ENCODE results near the gene EPN2. TPM values are rescaled to one million over a fixed set of nuclear protein-coding genes. Genes with fewer than 3 reads are reported as not detected.

EPN2 gene
- total and polyA plus RNA-seq, 10 of the 15 experiments (the other 5 are each of a cell fraction or from before 2014, with no cell fraction given): 0.26 to 8.4 (median 4.7) TPM

DNA sequence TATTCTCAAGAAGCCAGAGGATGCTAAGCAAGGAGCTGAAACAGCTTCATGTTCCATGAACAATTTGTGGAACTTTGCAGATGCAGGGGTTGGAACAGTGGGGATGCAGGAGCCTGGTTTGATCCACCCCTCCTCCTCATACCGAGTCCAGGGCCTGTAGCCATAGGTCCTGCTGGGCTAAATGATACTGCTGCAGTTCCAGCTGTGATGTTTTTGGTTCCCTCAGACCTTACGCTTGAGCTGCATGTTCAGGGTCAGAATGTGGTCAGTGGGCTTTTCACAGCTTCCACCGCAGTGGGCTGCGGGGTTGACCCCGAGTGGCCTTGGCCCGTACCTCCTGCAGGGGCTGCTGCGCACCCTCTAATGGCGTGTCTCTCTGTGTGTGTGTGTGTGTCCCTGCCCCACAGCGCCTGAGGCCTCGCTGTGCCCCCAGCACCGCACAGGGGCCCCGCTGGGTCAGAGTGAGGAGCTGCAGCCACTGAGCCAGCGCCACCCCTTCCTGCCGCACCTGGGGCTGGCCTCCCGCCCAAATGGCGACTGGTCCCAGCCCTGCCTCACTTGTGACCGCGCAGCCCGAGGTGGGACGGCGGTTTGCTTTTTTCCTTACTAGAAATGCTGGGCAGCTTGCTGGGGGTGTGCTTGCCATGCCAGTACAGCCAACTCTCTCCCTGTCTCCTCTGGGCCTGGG lies 48.2 kb downstream of the EPN2 start (continued):
- TF ChIP-seq, protein P1, sequence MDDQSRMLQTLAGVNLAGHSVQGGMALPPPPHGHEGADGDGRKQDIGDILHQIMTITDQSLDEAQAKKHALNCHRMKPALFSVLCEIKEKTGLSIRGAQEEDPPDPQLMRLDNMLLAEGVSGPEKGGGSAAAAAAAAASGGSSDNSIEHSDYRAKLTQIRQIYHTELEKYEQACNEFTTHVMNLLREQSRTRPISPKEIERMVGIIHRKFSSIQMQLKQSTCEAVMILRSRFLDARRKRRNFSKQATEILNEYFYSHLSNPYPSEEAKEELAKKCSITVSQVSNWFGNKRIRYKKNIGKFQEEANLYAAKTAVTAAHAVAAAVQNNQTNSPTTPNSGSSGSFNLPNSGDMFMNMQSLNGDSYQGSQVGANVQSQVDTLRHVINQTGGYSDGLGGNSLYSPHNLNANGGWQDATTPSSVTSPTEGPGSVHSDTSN (IDR thresholded peaks at IDR 0.05; ENCODE audit: insufficient replicate concordance, low read depth, low read length): no peak
- no peak for TF ChIP-seq NR2C1 (IDR thresholded peaks at IDR 0.05)
- TF ChIP-seq, protein P2, sequence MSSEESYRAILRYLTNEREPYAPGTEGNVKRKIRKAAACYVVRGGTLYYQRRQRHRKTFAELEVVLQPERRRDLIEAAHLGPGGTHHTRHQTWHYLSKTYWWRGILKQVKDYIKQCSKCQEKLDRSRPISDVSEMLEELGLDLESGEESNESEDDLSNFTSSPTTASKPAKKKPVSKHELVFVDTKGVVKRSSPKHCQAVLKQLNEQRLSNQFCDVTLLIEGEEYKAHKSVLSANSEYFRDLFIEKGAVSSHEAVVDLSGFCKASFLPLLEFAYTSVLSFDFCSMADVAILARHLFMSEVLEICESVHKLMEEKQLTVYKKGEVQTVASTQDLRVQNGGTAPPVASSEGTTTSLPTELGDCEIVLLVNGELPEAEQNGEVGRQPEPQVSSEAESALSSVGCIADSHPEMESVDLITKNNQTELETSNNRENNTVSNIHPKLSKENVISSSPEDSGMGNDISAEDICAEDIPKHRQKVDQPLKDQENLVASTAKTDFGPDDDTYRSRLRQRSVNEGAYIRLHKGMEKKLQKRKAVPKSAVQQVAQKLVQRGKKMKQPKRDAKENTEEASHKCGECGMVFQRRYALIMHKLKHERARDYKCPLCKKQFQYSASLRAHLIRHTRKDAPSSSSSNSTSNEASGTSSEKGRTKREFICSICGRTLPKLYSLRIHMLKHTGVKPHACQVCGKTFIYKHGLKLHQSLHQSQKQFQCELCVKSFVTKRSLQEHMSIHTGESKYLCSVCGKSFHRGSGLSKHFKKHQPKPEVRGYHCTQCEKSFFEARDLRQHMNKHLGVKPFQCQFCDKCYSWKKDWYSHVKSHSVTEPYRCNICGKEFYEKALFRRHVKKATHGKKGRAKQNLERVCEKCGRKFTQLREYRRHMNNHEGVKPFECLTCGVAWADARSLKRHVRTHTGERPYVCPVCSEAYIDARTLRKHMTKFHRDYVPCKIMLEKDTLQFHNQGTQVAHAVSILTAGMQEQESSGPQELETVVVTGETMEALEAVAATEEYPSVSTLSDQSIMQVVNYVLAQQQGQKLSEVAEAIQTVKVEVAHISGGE (CRISPR knock-in tag; IDR thresholded peaks at IDR 0.05): no peak

DNA sequence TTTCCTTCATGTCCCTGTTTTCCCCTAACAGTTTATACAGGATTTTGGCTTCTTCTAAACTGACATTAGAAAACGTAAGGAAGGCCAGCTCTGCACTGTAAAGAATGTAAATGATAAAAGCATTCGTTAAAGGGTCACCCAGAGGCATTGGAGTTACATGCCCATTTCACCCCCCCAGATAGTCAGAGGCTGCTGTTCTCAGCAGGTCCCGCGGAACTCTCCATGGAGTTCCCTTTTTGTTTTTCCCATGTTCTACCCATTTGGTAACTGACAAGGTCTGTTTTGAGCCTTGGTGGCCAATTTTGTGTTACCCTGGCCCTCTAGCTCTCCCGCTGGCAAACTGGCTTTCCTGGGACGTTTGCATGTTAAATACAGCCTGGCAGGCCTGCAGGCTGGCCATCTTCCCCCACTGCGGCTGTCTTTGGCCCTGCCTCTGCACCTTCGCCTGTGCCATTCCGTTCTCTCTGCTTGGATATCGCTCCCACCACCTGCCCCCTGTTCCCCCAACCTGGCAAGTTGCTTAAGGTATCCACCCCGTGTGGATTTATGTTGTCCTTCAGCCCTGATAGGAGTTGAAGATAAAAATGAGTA lies 49.7 kb downstream of the EPN2 start:
- no peaks in the 10 kb centered on the region for H3K9me3 ChIP-seq (replicated peaks; ENCODE audit: control insufficient read depth, insufficient read depth, low read length)
- H4K20me1 ChIP-seq (ENCODE audit: control insufficient read depth, insufficient read depth): 0 out of 2 replicates have a peak, but pooled peaks cover 3% of the 10 kb centered on the region
- H3K4me2 ChIP-seq (ENCODE audit: control insufficient read depth, insufficient read depth): no peak overlapping the region
- H3K27me3 ChIP-seq (replicated peaks in 1 of 2; ENCODE audit: control insufficient read depth in 2 of 2, insufficient read depth in 2 of 2, low read length in 1 of 2): no peaks in the 10 kb centered on the region; a peak in 2 of 4 replicates
- ChIA-PET POLR2A (no interaction called here), SMC1A (ENCODE audit: uncharacterized antibody, unreplicated experiment) (no interaction called here), RAD21 (ENCODE audit: unreplicated experiment) (no interaction called here), CTCF (no interaction called here)
- ATAC-seq (no peak), DNase-seq (ENCODE audit: low read depth, low spot score) (no peak), FAIRE-seq (no peak)
- no peaks in the 10 kb centered on the region for H3K36me3 ChIP-seq (ENCODE audit: control insufficient read depth in 2 of 2, insufficient read depth in 2 of 2, low read length in 1 of 2)
- in situ Hi-C loops (cut with MboI) (no loop called here), intact Hi-C loops (cut with micrococcal nuclease; ENCODE audit: unreplicated experiment) (no loop called here)
- H3K79me2 ChIP-seq (ENCODE audit: control insufficient read depth, insufficient read depth, low read length): no peaks in the 10 kb centered on the region
- H3K9ac ChIP-seq (ENCODE audit: control insufficient read depth, insufficient read depth, low read length): no peak overlapping the region
- 64% methylated on average over 11 of the region's 11 CpGs for WGBS (ENCODE audit: insufficient coverage, insufficient replicate concordance, low lambda C conversion rate, missing lambda C conversion rate)
- no peak overlapping the region for H3K4me3 ChIP-seq
- H2AFZ ChIP-seq (ENCODE audit: control insufficient read depth, low read depth, low read length): no peak overlapping the region
- no peak overlapping the region for H3K27ac ChIP-seq (ENCODE audit: control insufficient read depth, insufficient read depth)
- no TSS peak for BruUV-seq (replicated peaks)
- peaks cover 15% of the 10 kb centered on the region for H3K4me1 ChIP-seq (ENCODE audit: control insufficient read depth, insufficient read depth, low read length)
- TF ChIP-seq, protein P3, sequence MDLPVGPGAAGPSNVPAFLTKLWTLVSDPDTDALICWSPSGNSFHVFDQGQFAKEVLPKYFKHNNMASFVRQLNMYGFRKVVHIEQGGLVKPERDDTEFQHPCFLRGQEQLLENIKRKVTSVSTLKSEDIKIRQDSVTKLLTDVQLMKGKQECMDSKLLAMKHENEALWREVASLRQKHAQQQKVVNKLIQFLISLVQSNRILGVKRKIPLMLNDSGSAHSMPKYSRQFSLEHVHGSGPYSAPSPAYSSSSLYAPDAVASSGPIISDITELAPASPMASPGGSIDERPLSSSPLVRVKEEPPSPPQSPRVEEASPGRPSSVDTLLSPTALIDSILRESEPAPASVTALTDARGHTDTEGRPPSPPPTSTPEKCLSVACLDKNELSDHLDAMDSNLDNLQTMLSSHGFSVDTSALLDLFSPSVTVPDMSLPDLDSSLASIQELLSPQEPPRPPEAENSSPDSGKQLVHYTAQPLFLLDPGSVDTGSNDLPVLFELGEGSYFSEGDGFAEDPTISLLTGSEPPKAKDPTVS (IDR thresholded peaks at IDR 0.05; ENCODE audit: low read depth, low read length): no peak
- no peak for TF ChIP-seq BCL11A (IDR thresholded peaks at IDR 0.05; ENCODE audit: low read depth, low read length)
- no peak for TF ChIP-seq NFYB (IDR thresholded peaks at IDR 0.05; ENCODE audit: insufficient read depth, low read depth, low read length)
- TF ChIP-seq HDAC6 (IDR thresholded peaks at IDR 0.05; ENCODE audit: unreplicated experiment): no peak
- TF ChIP-seq ASH2L (IDR thresholded peaks at IDR 0.05; ENCODE audit: borderline replicate concordance, low read depth): no peak
- TF ChIP-seq IKZF1 (conservative IDR thresholded peaks at IDR 0.05): no peak
- TF ChIP-seq, protein P2 (CRISPR knock-in tag; IDR thresholded peaks at IDR 0.05): no peak
- no peak for TF ChIP-seq NFXL1 (IDR thresholded peaks at IDR 0.05; ENCODE audit: borderline replicate concordance)
- no peak for TF ChIP-seq EED (IDR thresholded peaks at IDR 0.05; ENCODE audit: low read depth)

Data from GM12878 (cell line).